Psoas muscle (tissue), 8 donors: ENCODE measurements around the gene GPR15LG. TPM values are rescaled to one million over a fixed set of nuclear protein-coding genes. Genes with fewer than 3 reads are reported as not detected.
A peak's percentile ranks its signal among the peaks of the same experiment; 100 is the strongest.

Source experiments
- ATAC-seq, 4 donors: fragments of 200-7000 bp; cut with Tn5 transposase; one replicate each; pipeline ENCODE4 v1.9.1; 2020; ENCODE audit warnings: moderate library complexity in 3 of 4, mild to moderate bottlenecking in 2 of 4
- DNase-seq, 2 donors: peaks; one replicate each; pipeline ENCODE4 v3.0.0-alpha.2; 2020
- H3K27ac ChIP-seq: fragments of 200-600 bp; one replicate; pipeline ENCODE4 v1.8.0; 2022
- H3K27me3 ChIP-seq, 3 donors: fragments of 200-600 bp in 1 of 3; one replicate each; pipeline versions ENCODE4 v1.6.1 to v1.8.0; 2013 to 2022; ENCODE audit warnings: low read length in 2 of 3, mild to moderate bottlenecking in 2 of 3, moderate library complexity in 1 of 3; ENCODE audit not compliant: insufficient read depth in 3 of 3
- H3K36me3 ChIP-seq, 2 donors: fragments of 200-600 bp in 1 of 2; one replicate each; pipeline versions ENCODE4 v1.6.1 to v1.8.0; 2013 to 2022; ENCODE audit warnings: low read depth in 1 of 2, mild to moderate bottlenecking in 1 of 2, moderate library complexity in 1 of 2; ENCODE audit not compliant: insufficient read depth in 1 of 2
- H3K4me1 ChIP-seq: fragments of 200-600 bp; one replicate; pipeline ENCODE4 v1.8.0; 2022
- H3K4me3 ChIP-seq: fragments of 200-600 bp; one replicate; pipeline ENCODE4 v1.8.0; 2022; ENCODE audit warnings: mild to moderate bottlenecking
- H3K9me3 ChIP-seq: fragments of 200-600 bp; one replicate; pipeline ENCODE4 v1.8.0; 2022
- CTCF ChIP-seq: fragments of 200-600 bp; IDR thresholded peaks from one replicate; pipeline ENCODE4 v1.8.0; 2022; ENCODE audit warnings: antibody characterized with exemption
- WGBS, 3 donors: extraction: QIAGEN DNeasy Blood & Tissue Kit; methylation state at CpG; one replicate each; pipeline versions ENCODE4 v1.1.6 to v1.1.7; 2013; 5-methylcytosine and 5-hydroxymethylcytosine counted together
- intact Hi-C, 2 donors: fragments of 100-400 bp; cut with DNase I; formaldehyde crosslinking; loops; one replicate each; pipeline versions ENCODE4 v1.11.0 to v1.14.2; 2022
- polyA plus RNA-seq, 3 donors: library from polyadenylated mRNA; stranded (reverse); fragments of 200-250 nt; gene quantifications; one replicate each; pipeline ENCODE4 v1.2.3, GENCODE V29; 2013
- total RNA-seq, 4 donors: library from RNA; stranded (reverse); fragmentation: NEBNext Ultra II Directional in 2 of 4; extraction: Animal tissue kit (Norgen Biotek cat#: 25700) in 2 of 4; gene quantifications; one replicate each; pipeline versions ENCODE4 v1.2.1 to v1.2.4, GENCODE V29; 2021 to 2023
- donor health status: healthy with polysubstance abuse.
- donor health status: DM: no; HTN: no; CAD: no; lungs with moderate emphysema.
- donor health status: Bipolar disorder and iron deficiency.
- donor health status: healthy.
- donor health status: DM: yes; HTN: yes; CAD: no.
- donor health status: DM: no; HTN: no; CAD: no.
- donor health status: DM: no; HTN: no; CAD: no.
- donor health status: DM: yes; HTN: yes; CAD: no.

Gene GPR15LG
- total and polyA plus RNA-seq, 7 donors, result 0.09 to 0.15 TPM; not detected in 5

- Histone ChIP-seq H3K4me1 (no peaks in the 10 kb centered on the region), H3K27ac (no peak overlapping the region), H3K4me3 (no peak overlapping the region), H3K27me3 (peaks cover 0 to 3% (median 0%) of the 10 kb centered on the region in 3 donors), H3K9me3 (no peaks in the 10 kb centered on the region), H3K36me3 (no peaks in the 10 kb centered on the region)
- no peak for TF ChIP-seq CTCF
- intact Hi-C loops, result no loop called here
- 25 to 50% (median 30%) methylated on average over 1 of the region's 1 CpG for WGBS, 3 donors
- DNase-seq (no peak), ATAC-seq (peak in 1 of 4 donors; percentile 49)
Observed at GRCh38 chr10:84230359-84230758, 56.8 kb downstream of the GPR15LG start.

GRCh38 chr10:84232376-84232775 is 58.8 kb downstream of the GPR15LG start:
- Histone ChIP-seq H3K4me3 (no peak overlapping the region), H3K4me1 (no peaks in the 10 kb centered on the region), H3K9me3 (no peaks in the 10 kb centered on the region), H3K27me3 (peaks cover 0 to 8% (median 3%) of the 10 kb centered on the region in 3 donors), H3K36me3 (no peaks in the 10 kb centered on the region), H3K27ac (no peak overlapping the region)
- no peak for DNase-seq
- intact Hi-C loops, result no loop called here
- TF ChIP-seq CTCF, result no peak
- no peak for ATAC-seq
- 85 to 89% (median 88%) methylated on average over 10 of the region's 10 CpGs for WGBS, 3 donors

GRCh38 chr10:84233940-84234339 is 60.3 kb downstream of the GPR15LG start:
- H3K36me3 ChIP-seq, result no peaks in the 10 kb centered on the region
- WGBS, 3 donors, result 52 to 78% (median 55%) methylated on average over 4 of the region's 4 CpGs
- H3K9me3 ChIP-seq, result no peaks in the 10 kb centered on the region
- DNase-seq (no peak), ATAC-seq (no peak)
- no peak for TF ChIP-seq CTCF
- H3K27ac ChIP-seq, result no peak overlapping the region
- peaks cover 0 to 8% (median 3%) of the 10 kb centered on the region in 3 donors for H3K27me3 ChIP-seq
- H3K4me3 ChIP-seq, result no peak overlapping the region
- intact Hi-C loops, result no loop called here
- no peaks in the 10 kb centered on the region for H3K4me1 ChIP-seq

GRCh38 chr10:84234479-84234878 is 60.9 kb downstream of the GPR15LG start:
- intact Hi-C loops, result no loop called here
- 73 to 90% (median 89%) methylated on average over 4 of the region's 4 CpGs for WGBS, 3 donors
- TF ChIP-seq CTCF, result no peak
- H3K27me3 ChIP-seq, result peaks cover 0 to 8% (median 3%) of the 10 kb centered on the region in 3 donors
- H3K27ac ChIP-seq, result no peak overlapping the region
- no peak overlapping the region for H3K4me3 ChIP-seq
- H3K36me3 ChIP-seq, result no peaks in the 10 kb centered on the region
- DNase-seq (no peak), ATAC-seq (no peak)
- no peaks in the 10 kb centered on the region for H3K9me3 ChIP-seq
- H3K4me1 ChIP-seq, result no peaks in the 10 kb centered on the region

Other genes starting within 250 kb of the GPR15LG start
- 100 to 1,000 TPM; 230 to 353 (median 263) TPM for gene GHITM, start 34.3 kb upstream of the GPR15LG start, total RNA-seq
- 100 to 1,000 TPM; 253 to 633 (median 436) TPM for gene GHITM, start 34.3 kb upstream of the GPR15LG start, polyA plus RNA-seq
- under 1 TPM in 1 of 4 donors, not detected in 3; 0.37 TPM for gene CDHR1, start 20.7 kb downstream of the GPR15LG start, total RNA-seq
- gene CDHR1, start 20.7 kb downstream of the GPR15LG start, polyA plus RNA-seq, result under 1 TPM in 1 of 3 donors, not detected in 2; 0.03 TPM
- gene LRIT2, start 51.7 kb downstream of the GPR15LG start, total RNA-seq, result not detected
- not detected for gene LRIT2, start 51.7 kb downstream of the GPR15LG start, polyA plus RNA-seq
- gene LRIT1, start 67.7 kb downstream of the GPR15LG start, total RNA-seq, result not detected
- gene LRIT1, start 67.7 kb downstream of the GPR15LG start, polyA plus RNA-seq, result not detected
- gene RGR, start 71.3 kb downstream of the GPR15LG start, total RNA-seq, result not detected
- gene RGR, start 71.3 kb downstream of the GPR15LG start, polyA plus RNA-seq, result under 1 TPM; 0.10 to 0.28 (median 0.25) TPM
- 100 to 1,000 TPM in 3 of 4 donors, 10 to 100 TPM in 1; 65.7 to 122 (median 114) TPM for gene CCSER2, start 154.8 kb downstream of the GPR15LG start, total RNA-seq
- 10 to 100 TPM; 12.5 to 56.4 (median 28.8) TPM for gene CCSER2, start 154.8 kb downstream of the GPR15LG start, polyA plus RNA-seq